GM18498 (cell line): Measurements from ENCODE around the gene CNTN2.

Experiments used
- ATAC-seq: cut with Tn5 transposase; IDR thresholded peaks from one replicate; pipeline ENCODE4 v1.9.1; 2021; ENCODE audit warnings: mild to moderate bottlenecking, moderate library complexity; ENCODE audit not compliant: unreplicated experiment

Gene CNTN2

GRCh38 chr1:205071801-205072200 lies 28.8 kb downstream of the CNTN2 start:
- ATAC-seq = no peak

- ATAC-seq = no peak
Measured at GRCh38 chr1:205072286-205072685, 29.3 kb downstream of the CNTN2 start.

- no peak for ATAC-seq
Measured at GRCh38 chr1:205072881-205073280, 29.9 kb downstream of the CNTN2 start.

GRCh38 chr1:205073511-205073910 lies 30.5 kb downstream of the CNTN2 start:
- no peak for ATAC-seq

- no peak for ATAC-seq
Measured at GRCh38 chr1:205074084-205074483, 31.1 kb downstream of the CNTN2 start.

GRCh38 chr1:205074513-205074912 lies 31.5 kb downstream of the CNTN2 start:
- no peak for ATAC-seq

- ATAC-seq = no peak
Measured at GRCh38 chr1:205075642-205076155, 32.7 kb downstream of the CNTN2 start.

GRCh38 chr1:205076245-205076761 lies 33.3 kb downstream of the CNTN2 start:
- ATAC-seq = no peak

GRCh38 chr1:205077158-205077933 lies 34.3 kb downstream of the CNTN2 start:
- no peak for ATAC-seq

GRCh38 chr1:205077934-205078311 lies 34.9 kb downstream of the CNTN2 start:
- no peak for ATAC-seq

GRCh38 chr1:205082431-205082830 lies 39.4 kb downstream of the CNTN2 start:
- ATAC-seq = no peak

- no peak for ATAC-seq
Measured at GRCh38 chr1:205084360-205084759, 41.3 kb downstream of the CNTN2 start, which contains the start of gene TMEM81. Gene TMEM81 (minus strand): TSS chr1:205084460. CDS start chr1:205084320, 140 bp downstream.

GRCh38 chr1:205088341-205088740 lies 45.3 kb downstream of the CNTN2 start:
- ATAC-seq = no peak

GRCh38 chr1:205091043-205091740 lies 48.2 kb downstream of the CNTN2 start:
- ATAC-seq = no peak

- no peak for ATAC-seq
Measured at GRCh38 chr1:205095422-205095821, 52.4 kb downstream of the CNTN2 start.

- ATAC-seq = no peak
Measured at GRCh38 chr1:205098242-205098641, 55.2 kb downstream of the CNTN2 start.

GRCh38 chr1:205102404-205102803 lies 59.4 kb downstream of the CNTN2 start:
- ATAC-seq = no peak

- ATAC-seq = no peak
Measured at GRCh38 chr1:205107327-205107726, 64.3 kb downstream of the CNTN2 start.

- ATAC-seq = no peak
Measured at GRCh38 chr1:205108464-205108863, 65.5 kb downstream of the CNTN2 start.

- no peak for ATAC-seq
Measured at GRCh38 chr1:205109269-205109668, 66.3 kb downstream of the CNTN2 start.

GRCh38 chr1:205109711-205110110 lies 66.7 kb downstream of the CNTN2 start:
- ATAC-seq = no peak

- ATAC-seq = no peak
Measured at GRCh38 chr1:205111354-205111753, 68.3 kb downstream of the CNTN2 start.
